HG03565 (cell line): Measurements from ENCODE around the gene MAPKBP1.
A peak's percentile ranks its signal among the peaks of the same experiment; 100 is the strongest.
"Not testable (repeated sequence)": the region's sequence is repeated elsewhere in the genome, so short reads cannot be mapped to it uniquely, and the experiment has no call there.

Experiments used
- ATAC-seq: cut with Tn5 transposase; IDR thresholded peaks from one replicate; pipeline ENCODE4 v1.9.1; 2021; ENCODE audit warnings: mild to moderate bottlenecking, moderate library complexity; ENCODE audit not compliant: unreplicated experiment

The MAPKBP1 gene

DNA sequence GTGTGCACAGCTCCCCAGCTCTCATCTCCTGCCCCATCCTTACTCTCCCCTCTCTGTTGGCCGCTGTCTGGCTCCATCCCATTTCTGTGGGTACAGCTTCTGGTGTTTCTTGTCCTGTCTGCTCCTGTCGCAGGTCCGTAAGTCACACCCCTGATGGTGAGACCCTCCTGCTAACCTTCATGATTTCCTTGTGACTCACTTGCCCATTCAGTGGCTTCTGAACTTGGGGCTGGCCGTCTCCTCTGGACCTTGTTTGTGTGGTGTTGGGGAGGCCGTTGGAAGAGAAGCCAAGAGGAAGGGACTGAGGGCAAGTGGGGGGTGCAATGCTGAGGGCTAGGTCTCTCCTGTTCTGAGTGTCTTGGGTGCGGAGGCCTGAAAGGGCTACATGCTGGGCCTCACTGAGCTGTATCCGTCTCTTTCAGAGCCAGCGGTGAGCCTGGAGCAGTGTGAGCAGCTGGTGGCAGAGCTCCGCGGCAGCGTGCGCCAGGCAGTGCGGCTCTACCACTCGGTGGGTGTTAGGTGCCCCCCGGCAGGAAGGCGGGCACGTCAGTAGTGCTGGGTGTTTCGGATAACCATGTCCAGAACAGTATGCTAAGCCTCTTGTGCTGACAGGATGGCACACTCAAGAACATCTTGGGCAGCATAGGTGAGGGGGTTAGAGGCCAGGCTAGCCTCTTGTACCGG, 49.9 kb downstream of the MAPKBP1 start:
- ATAC-seq, result no peak

- ATAC-seq, result no peak
Observed at GRCh38 chr15:41825145-41825544, 50.9 kb downstream of the MAPKBP1 start.

- no peak for ATAC-seq
Observed at GRCh38 chr15:41825572-41826535, 51.6 kb downstream of the MAPKBP1 start.

DNA sequence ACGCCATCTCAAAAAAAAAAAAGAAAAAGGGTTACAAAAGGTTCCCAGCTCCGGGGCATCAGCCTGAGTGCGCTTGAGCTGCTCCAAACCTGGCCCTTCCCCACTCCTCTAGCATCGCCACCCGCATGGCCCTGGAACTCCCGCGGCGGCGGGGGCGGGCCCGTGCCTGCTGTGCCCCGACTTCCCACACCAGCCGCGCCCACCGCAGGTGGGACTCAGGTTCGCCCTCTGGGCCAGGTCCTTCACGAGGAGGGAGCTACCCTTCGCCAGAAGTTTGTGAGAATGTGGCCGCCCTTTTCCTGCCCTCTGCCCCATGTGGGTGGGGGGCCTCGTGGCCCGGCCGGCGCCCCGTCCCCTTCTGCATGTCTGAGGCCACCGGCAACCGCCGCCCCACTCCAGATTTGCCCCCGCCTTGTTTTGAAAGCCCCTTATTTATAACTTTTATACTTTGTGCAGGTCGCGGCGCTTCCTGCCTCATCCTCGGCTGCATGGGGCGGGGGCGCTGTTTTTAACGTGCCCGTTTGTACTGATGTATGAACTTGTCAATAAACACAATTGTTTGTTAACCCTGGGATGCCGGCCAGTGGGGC, 53.1 kb downstream of the MAPKBP1 start:
- no peak for ATAC-seq

DNA sequence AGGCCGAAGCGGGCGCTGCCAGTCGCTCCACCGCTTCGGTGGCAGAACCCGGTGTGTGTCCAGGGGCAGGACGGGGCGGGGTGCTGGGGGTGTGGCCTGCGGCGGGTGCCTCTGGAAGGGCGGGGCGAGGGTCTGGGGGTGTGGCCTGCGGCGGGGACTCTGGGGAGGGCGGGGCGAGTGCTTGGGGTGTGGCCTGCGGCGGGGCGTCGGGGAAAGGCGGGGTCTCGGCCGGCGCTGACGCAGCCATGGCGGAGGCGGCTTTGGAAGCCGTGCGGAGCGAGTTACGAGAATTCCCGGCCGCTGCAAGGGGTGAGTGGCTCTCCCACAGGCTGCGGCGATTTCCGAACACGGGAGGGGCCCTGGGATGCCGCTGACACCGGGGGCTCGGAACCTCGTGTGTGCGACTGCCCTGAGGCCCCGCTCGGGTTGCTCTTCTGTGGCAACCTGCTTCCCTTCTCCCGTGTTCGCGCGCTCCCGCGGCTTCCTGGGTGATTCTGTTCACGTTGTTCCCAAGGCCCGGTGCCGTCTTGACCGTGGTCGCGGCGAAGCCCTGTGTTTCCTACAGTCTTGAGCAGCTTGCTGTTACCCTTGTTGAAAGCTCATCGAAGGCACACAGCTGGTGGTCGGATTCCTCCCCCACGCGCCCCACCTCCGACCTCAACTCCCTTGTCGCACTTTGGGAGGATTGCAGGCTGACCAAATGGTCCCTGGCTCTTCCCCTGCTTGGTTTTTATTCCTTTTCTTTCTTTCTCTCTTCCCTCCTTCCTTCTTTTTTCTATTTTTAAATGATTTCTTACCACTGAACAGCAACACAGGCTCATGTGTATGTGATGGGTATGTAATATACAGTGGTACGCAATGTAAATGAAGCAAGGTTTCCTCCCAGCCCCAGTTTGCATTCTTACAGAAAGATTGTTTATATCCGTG, 53.9 kb downstream of the MAPKBP1 start, which contains the start of gene JMJD7:
JMJD7 (plus strand) TSS at position 213 of the 927 bp plus-strand sequence; CDS start at position 246, 33 bp downstream.
- peak; percentile 50 for ATAC-seq

DNA sequence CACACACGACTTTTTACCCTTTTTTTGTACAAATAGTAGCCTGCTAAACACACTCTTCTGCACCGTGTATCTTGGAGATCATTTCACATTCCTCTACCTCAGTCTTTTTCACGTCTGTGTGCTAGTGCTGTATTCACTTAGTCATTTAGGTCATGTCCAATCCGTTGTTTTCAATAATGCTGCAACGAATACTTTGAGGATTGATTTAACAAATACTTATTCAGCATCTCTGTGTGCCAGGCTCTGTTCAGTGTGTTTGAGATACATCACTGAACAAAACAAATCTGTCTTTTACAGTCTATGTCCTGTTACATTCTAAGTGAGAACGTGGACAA, 54.5 kb downstream of the MAPKBP1 start:
- no peak for ATAC-seq

GRCh38 chr15:41829959-41830646, 55.8 kb downstream of the MAPKBP1 start:
- ATAC-seq, result no peak

DNA sequence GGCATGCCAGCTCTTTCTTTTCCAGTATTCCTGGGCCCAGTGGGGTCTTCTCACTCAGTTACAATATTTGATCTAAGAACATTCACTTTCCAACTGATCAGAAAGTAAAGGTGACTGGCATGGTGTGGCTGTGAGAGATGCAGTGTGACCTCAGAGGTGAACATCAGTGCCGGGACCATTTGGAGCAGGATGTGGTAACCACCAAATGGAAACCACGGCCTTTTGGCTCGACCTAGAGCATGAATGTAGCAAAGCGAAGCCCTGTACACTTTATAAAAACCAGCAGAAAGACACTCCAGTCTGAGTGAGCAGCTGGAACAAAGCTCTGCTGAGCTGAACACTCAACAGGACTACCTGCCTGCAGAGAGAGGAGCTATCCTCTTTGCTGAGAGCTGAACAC, 57.0 kb downstream of the MAPKBP1 start:
- not testable (repeated sequence) for ATAC-seq

- no peak for ATAC-seq
Observed at GRCh38 chr15:41832208-41832607, 57.9 kb downstream of the MAPKBP1 start.

GRCh38 chr15:41832875-41833274, 58.6 kb downstream of the MAPKBP1 start:
- ATAC-seq, result no peak

GRCh38 chr15:41834096-41834495, 59.8 kb downstream of the MAPKBP1 start:
- no peak for ATAC-seq

- ATAC-seq, result no peak
Observed at GRCh38 chr15:41836073-41836472, 61.8 kb downstream of the MAPKBP1 start.

GRCh38 chr15:41836713-41837454, 62.6 kb downstream of the MAPKBP1 start:
- no peak for ATAC-seq

DNA sequence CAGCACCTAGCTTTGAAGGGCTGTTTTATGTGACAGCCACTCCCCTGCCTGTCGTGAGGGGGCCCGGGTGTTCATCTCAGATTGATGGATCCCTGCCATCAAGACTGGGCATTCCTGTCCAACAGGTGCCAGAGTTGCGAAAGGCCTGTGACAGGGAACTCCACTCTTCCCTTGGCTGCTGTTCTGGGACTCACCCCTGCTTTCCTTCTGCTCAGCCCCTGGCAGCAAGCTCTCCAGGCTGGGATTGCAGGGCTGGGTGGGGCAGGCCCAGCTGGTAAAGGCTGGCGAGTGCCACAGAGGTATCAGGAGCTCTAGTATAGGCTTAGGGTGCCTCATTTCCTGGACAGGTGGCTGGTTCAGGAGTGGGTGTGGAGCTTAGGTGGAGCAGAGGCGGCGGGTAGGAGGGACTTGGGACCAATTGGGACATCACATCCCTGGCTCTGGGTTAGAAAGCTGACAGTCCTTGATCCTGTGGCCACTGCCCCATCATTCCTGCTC, 64.2 kb downstream of the MAPKBP1 start, which contains the start of gene PLA2G4B:
PLA2G4B (plus strand) TSS at position 448 of the 498 bp plus-strand sequence. CDS start 67 bp downstream, outside the sequence.
- no peak for ATAC-seq

- no peak for ATAC-seq
Observed at GRCh38 chr15:41839781-41840491, 65.7 kb downstream of the MAPKBP1 start.

- ATAC-seq, result no peak
Observed at GRCh38 chr15:41840673-41841072, 66.4 kb downstream of the MAPKBP1 start.

DNA sequence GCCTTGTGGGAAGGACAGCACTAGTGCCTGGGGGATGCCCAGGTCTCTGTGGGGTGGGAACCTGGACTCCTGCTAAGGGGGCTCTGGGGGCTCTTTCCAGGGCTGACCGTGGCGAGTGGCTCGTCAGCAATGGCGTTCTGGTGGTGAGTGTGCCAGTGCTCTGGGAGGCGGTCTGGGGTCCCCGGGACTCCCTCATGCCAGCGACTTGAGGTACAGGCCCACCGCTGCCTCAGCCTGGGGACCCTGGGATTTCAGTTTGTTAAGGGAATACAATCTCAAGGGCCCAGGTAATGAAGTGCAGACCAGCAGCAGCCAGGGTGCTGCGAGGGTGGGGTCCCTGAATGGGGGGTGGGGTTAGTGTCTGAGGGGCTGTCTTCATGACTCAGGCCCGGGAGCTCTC, 66.8 kb downstream of the MAPKBP1 start:
- ATAC-seq, result no peak

GRCh38 chr15:41842229-41842628, 67.9 kb downstream of the MAPKBP1 start:
- ATAC-seq, result no peak
